ENCODE measurements around the gene B4GALT2.

Gene B4GALT2

DNA sequence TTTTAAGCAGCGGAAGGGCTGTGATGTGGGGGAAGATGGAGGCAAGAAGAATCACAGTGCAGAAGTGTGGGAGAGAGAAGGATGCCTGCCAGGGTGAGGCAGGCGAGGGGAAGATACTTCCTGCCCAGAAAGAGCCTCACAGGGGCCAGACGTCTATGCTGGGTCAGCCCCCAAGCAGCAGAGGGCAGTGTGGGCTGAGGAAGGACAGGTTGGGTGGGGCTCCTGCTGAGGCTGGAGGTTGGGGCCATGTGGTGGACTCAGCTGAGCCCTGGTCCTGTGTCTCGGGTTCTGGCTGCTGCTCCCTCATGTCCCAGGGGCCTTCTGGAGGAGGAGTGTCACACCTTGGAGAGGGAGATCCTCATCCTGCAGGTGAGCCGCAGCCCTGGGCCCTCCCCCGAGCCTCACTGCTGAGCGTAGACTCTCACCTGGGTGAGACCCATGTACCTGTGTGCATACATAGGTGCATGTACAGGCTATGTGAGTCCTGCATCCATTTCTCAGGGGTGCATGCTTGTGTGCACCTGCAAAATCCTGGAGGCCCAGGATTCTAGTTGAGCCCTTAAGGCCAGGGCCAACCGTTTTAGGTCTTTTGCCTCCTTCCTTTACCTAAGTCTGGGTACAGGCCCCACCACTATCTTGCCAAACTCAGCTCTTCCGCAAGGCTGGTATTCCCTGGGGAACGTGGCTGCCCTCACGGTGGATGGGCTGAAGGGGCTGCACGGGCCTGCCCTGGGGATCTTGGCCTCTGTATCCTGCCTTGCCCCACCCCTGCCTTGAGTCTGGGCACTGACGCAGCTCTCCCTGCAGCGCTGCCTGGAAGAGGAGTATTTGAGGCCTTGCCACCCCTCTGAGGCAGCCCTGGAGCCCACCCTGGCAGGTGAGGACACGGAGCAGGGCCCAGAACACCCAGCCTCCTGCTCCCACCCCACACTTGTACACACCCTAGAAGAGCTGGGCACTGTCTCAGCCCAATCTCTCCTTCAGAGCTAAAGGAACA lies 16.1 kb downstream of the B4GALT2 start:
- Histone ChIP-seq H3K27me3 (ENCODE audit: control insufficient read depth in 1 of 2, insufficient read depth in 2 of 2, low read length in 2 of 2) (no peaks in the 10 kb centered on the region), H3K36me3 (ENCODE audit: control insufficient read depth in 1 of 2, insufficient read depth in 2 of 2, low read length in 2 of 2) (no peaks in the 10 kb centered on the region), H3K4me1 (ENCODE audit: control insufficient read depth in 1 of 2, insufficient read depth in 2 of 2, low read length in 2 of 2) (peaks cover 15 to 22% of the 10 kb centered on the region in 2 donors), H3K9ac (ENCODE audit: low read depth in 1 of 2, low read length in 2 of 2) (no peak overlapping the region), H3K9me3 (ENCODE audit: control insufficient read depth in 1 of 2, low read length in 2 of 2) (no peaks in the 10 kb centered on the region), H3K4me3 (ENCODE audit: low read depth in 1 of 2, low read length in 2 of 2) (no peak overlapping the region), H3K27ac (ENCODE audit: low read depth, low read length) (no peak overlapping the region)

DNA sequence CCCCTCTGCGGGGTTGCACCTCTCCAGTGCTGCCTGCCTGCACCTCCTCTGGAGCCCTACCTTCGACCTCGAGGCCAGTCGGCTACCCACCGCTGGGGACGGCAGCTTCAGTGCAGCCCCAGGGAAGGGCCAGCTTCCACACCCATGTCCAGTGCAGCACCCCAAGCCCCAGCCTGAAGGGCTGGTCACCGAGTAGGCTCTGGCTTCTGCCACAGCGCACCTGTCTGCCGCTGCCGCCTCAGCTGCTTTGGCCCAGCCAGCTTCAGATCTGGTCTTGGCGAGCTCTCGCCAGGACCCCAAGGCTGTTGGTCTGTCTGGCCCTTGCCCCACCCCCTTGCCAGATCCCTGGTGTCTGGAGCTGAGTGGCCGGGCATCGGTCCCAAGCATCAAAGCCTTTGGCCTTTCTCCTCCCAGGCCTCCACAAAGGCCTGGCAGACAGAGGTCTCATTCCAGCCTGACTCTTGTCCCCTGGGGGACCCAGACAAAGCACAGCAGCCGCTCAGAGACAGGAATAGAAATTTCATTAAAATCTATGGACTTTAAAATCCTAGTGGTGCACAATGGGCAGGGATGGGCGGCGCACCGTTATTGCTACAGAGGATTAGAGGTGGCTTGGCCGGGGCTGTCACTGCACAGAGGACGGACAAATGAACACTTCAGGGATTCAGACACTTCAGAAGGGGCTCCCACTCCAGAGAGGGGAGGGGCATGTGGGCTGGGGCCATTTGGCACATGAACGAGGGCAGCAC lies 17.1 kb downstream of the B4GALT2 start:
- H3K27ac ChIP-seq (ENCODE audit: low read depth, low read length) = no peak overlapping the region

DNA sequence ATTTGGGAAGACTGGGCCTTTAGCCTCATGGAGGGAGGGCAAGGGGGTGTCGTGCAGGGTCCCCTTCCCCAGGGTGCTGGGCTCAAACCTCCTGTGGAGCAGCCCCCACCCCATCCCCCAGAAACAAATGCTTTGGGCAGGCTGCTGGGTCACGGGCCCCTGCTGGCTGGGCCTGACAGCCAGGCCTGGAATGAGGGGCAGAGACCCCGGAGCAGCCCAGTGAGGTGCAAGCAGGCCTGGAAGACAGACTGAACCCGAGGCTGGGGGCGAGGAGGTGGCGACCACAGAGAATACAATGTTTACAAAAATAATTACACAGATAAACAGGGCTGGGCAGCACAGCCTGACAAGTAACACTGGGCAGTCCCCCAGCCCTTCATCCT lies 17.7 kb downstream of the B4GALT2 start:
- H3K9ac ChIP-seq (ENCODE audit: low read depth in 1 of 2, low read length in 2 of 2) = no peak overlapping the region

More for the DNA sequence above, 17.1 kb downstream of the B4GALT2 start:
- no peak overlapping the region for H3K9ac ChIP-seq (ENCODE audit: low read depth in 1 of 2, low read length in 2 of 2)
- peaks cover 9 to 15% of the 10 kb centered on the region in 2 donors for H3K4me1 ChIP-seq (ENCODE audit: control insufficient read depth in 1 of 2, insufficient read depth in 2 of 2, low read length in 2 of 2)
- no peaks in the 10 kb centered on the region for H3K36me3 ChIP-seq (ENCODE audit: control insufficient read depth in 1 of 2, insufficient read depth in 2 of 2, low read length in 2 of 2)
- H3K4me3 ChIP-seq (ENCODE audit: low read depth in 1 of 2, low read length in 2 of 2) = no peak overlapping the region
- no peaks in the 10 kb centered on the region for H3K9me3 ChIP-seq (ENCODE audit: control insufficient read depth in 1 of 2, low read length in 2 of 2)
- no peaks in the 10 kb centered on the region for H3K27me3 ChIP-seq (ENCODE audit: control insufficient read depth in 1 of 2, insufficient read depth in 2 of 2, low read length in 2 of 2)

DNA sequence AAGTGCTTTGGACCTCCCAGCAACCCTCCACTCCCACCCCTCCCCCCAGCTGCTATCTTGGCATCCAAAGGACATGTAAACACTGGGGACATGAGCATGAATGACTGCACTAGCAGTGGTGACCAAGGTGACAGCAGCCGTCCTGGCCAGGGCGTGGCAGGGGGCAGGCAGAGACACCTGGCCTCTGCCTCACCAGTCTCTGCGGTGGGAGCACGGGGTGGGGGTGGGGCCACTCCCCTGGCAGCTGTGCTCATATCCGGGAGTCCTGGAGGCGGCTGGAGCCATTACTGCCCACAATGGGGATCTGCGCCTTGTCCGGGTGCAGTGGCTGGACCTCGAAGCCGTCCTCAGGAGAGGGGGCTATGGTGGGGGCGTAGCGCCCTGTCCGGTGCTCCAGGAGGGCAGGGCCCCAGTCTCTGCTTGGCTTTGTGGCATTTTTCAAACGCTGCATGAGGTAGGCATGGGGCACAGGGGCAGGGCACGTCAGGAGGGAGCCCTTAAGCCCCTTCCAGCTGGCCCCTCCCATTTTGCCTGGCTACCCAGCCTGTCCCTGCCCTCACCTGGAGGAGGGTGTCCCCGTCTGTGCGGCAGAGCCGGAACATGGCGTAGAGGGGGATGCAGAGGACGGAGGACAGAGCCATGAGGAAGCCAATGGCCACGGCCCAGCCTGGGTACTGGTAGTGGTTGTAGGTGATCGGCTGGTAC lies 18.4 kb downstream of the B4GALT2 start:
- Histone ChIP-seq H3K9me3 (ENCODE audit: control insufficient read depth in 1 of 2, low read length in 2 of 2) (no peaks in the 10 kb centered on the region), H3K4me1 (ENCODE audit: control insufficient read depth in 1 of 2, insufficient read depth in 2 of 2, low read length in 2 of 2) (peaks cover 4 to 10% of the 10 kb centered on the region in 2 donors), H3K4me3 (ENCODE audit: low read depth in 1 of 2, low read length in 2 of 2) (no peak overlapping the region), H3K27ac (ENCODE audit: low read depth, low read length) (no peak overlapping the region), H3K27me3 (ENCODE audit: control insufficient read depth in 1 of 2, insufficient read depth in 2 of 2, low read length in 2 of 2) (no peaks in the 10 kb centered on the region), H3K36me3 (ENCODE audit: control insufficient read depth in 1 of 2, insufficient read depth in 2 of 2, low read length in 2 of 2) (no peaks in the 10 kb centered on the region), H3K9ac (ENCODE audit: low read depth in 1 of 2, low read length in 2 of 2) (no peak overlapping the region)

More for the DNA sequence above, 17.7 kb downstream of the B4GALT2 start:
- Histone ChIP-seq H3K9me3 (ENCODE audit: control insufficient read depth in 1 of 2, low read length in 2 of 2) (no peaks in the 10 kb centered on the region), H3K4me3 (ENCODE audit: low read depth in 1 of 2, low read length in 2 of 2) (no peak overlapping the region), H3K4me1 (ENCODE audit: control insufficient read depth in 1 of 2, insufficient read depth in 2 of 2, low read length in 2 of 2) (peaks cover 9 to 15% of the 10 kb centered on the region in 2 donors), H3K27me3 (ENCODE audit: control insufficient read depth in 1 of 2, insufficient read depth in 2 of 2, low read length in 2 of 2) (no peaks in the 10 kb centered on the region), H3K36me3 (ENCODE audit: control insufficient read depth in 1 of 2, insufficient read depth in 2 of 2, low read length in 2 of 2) (no peaks in the 10 kb centered on the region), H3K27ac (ENCODE audit: low read depth, low read length) (no peak overlapping the region)

DNA sequence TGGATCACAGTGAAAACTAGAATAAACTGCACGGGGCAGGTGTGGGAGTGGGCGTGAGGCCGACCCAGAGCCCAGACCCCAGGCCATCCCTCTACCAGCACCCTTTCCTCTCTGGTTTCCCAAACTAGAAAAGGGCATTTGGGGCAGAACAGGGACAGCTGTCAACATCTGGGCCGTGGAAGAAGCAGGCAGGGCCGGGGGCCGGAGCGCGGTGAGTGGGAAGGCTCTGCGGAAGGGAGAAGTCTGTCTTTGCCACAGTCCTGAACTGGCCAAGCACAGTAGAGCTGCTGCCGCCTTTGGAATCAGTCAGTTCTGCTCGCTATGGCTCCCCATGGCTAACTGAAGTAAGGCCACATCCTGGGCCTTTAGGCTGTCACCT lies 19.0 kb downstream of the B4GALT2 start:
- H3K4me3 ChIP-seq (ENCODE audit: low read depth in 1 of 2, low read length in 2 of 2) = no peak overlapping the region
- H3K4me1 ChIP-seq (ENCODE audit: control insufficient read depth in 1 of 2, insufficient read depth in 2 of 2, low read length in 2 of 2) = peaks cover 4 to 9% of the 10 kb centered on the region in 2 donors
- H3K36me3 ChIP-seq (ENCODE audit: control insufficient read depth in 1 of 2, insufficient read depth in 2 of 2, low read length in 2 of 2) = no peaks in the 10 kb centered on the region
- no peak overlapping the region for H3K27ac ChIP-seq (ENCODE audit: low read depth, low read length)
- no peaks in the 10 kb centered on the region for H3K9me3 ChIP-seq (ENCODE audit: control insufficient read depth in 1 of 2, low read length in 2 of 2)
- no peak overlapping the region for H3K9ac ChIP-seq (ENCODE audit: low read depth in 1 of 2, low read length in 2 of 2)
- H3K27me3 ChIP-seq (ENCODE audit: control insufficient read depth in 1 of 2, insufficient read depth in 2 of 2, low read length in 2 of 2) = no peaks in the 10 kb centered on the region

DNA sequence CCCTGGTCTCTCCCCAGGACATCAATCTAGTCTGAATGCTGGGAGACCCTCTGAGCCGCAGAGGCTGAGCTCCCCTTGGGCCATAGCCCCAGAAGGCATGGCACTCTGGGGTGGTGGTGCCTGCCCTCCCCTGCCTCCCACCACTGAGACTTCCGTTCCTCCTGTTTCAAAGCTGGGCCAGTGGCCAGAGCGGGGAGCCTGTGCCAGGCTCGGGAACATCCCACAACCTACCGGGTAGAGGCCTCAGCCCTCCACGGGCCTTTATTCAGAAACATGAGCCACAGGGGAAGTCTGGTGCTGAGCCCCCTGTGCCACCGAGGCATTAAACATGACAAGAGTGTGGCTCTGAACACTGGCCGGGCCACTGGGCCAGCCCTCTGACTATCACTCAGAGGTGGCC lies 20.4 kb downstream of the B4GALT2 start:
- no peak overlapping the region for H3K4me3 ChIP-seq (ENCODE audit: low read depth in 1 of 2, low read length in 2 of 2)
- H3K4me1 ChIP-seq (ENCODE audit: control insufficient read depth in 1 of 2, insufficient read depth in 2 of 2, low read length in 2 of 2) = peaks cover 4 to 9% of the 10 kb centered on the region in 2 donors
- H3K36me3 ChIP-seq (ENCODE audit: control insufficient read depth in 1 of 2, insufficient read depth in 2 of 2, low read length in 2 of 2) = no peaks in the 10 kb centered on the region
- H3K9me3 ChIP-seq (ENCODE audit: control insufficient read depth in 1 of 2, low read length in 2 of 2) = no peaks in the 10 kb centered on the region
- no peaks in the 10 kb centered on the region for H3K27me3 ChIP-seq (ENCODE audit: control insufficient read depth in 1 of 2, insufficient read depth in 2 of 2, low read length in 2 of 2)
- no peak overlapping the region for H3K27ac ChIP-seq (ENCODE audit: low read depth, low read length)
- no peak overlapping the region for H3K9ac ChIP-seq (ENCODE audit: low read depth in 1 of 2, low read length in 2 of 2)

DNA sequence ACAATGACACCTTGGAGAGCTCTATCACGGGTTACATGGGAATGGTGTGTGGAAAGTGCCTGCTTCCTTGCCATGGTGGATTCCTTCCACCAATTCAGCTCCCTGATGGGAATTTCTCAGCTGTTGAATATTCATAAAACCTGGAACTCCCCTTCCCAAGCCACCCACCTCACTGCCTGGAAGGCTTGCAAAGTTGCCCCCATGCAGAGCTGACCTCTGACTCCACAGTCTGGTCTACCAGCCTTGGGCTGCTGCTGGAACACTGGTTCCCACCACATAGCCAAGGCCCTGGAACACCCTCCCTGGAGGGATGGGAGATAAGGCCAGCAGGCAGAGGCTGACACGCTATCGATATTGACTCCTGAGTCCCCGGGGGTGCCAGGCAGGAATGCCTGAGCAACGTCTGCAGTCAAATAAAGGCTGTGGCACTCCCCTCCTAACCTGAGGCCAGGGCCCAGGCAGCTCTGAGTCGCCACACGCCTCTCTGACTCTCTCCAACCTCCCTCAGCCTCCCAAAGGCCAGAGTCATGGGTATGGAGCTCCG lies 21.2 kb downstream of the B4GALT2 start:
- H3K9me3 ChIP-seq (ENCODE audit: control insufficient read depth in 1 of 2, low read length in 2 of 2) = no peaks in the 10 kb centered on the region
- no peak overlapping the region for H3K27ac ChIP-seq (ENCODE audit: low read depth, low read length)
- H3K27me3 ChIP-seq (ENCODE audit: control insufficient read depth in 1 of 2, insufficient read depth in 2 of 2, low read length in 2 of 2) = no peaks in the 10 kb centered on the region
- H3K4me3 ChIP-seq (ENCODE audit: low read depth in 1 of 2, low read length in 2 of 2) = no peak overlapping the region
- peaks cover 4 to 9% of the 10 kb centered on the region in 2 donors for H3K4me1 ChIP-seq (ENCODE audit: control insufficient read depth in 1 of 2, insufficient read depth in 2 of 2, low read length in 2 of 2)
- no peaks in the 10 kb centered on the region for H3K36me3 ChIP-seq (ENCODE audit: control insufficient read depth in 1 of 2, insufficient read depth in 2 of 2, low read length in 2 of 2)
- no peak overlapping the region for H3K9ac ChIP-seq (ENCODE audit: low read depth in 1 of 2, low read length in 2 of 2)

DNA sequence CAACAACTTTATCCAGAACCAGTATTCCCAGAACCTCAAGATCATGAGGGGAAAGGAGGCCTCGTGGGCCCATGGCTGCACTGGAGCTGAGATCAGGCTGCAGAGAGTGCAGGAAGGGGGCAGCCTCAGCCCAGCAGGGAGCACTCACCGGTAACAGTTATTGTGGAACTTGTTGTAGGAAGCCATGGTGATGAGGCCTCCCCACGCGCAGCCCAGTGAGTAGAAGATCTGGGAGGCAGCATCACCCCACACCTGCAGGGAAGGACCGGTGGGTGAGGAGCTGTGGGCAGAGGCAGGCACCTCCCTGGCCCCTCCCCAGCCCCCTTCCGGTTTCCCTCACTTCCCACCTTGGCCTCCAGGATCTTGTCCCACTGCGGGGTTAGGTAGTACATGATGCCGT lies 23.2 kb downstream of the B4GALT2 start:
- Histone ChIP-seq H3K36me3 (ENCODE audit: control insufficient read depth in 1 of 2, insufficient read depth in 2 of 2, low read length in 2 of 2) (no peaks in the 10 kb centered on the region), H3K4me1 (ENCODE audit: control insufficient read depth in 1 of 2, insufficient read depth in 2 of 2, low read length in 2 of 2) (peaks cover 4 to 6% of the 10 kb centered on the region in 2 donors), H3K9ac (ENCODE audit: low read depth in 1 of 2, low read length in 2 of 2) (no peak overlapping the region), H3K9me3 (ENCODE audit: control insufficient read depth in 1 of 2, low read length in 2 of 2) (no peaks in the 10 kb centered on the region), H3K4me3 (ENCODE audit: low read depth in 1 of 2, low read length in 2 of 2) (no peak overlapping the region), H3K27me3 (ENCODE audit: control insufficient read depth in 1 of 2, insufficient read depth in 2 of 2, low read length in 2 of 2) (no peaks in the 10 kb centered on the region), H3K27ac (ENCODE audit: low read depth, low read length) (no peak overlapping the region)

DNA sequence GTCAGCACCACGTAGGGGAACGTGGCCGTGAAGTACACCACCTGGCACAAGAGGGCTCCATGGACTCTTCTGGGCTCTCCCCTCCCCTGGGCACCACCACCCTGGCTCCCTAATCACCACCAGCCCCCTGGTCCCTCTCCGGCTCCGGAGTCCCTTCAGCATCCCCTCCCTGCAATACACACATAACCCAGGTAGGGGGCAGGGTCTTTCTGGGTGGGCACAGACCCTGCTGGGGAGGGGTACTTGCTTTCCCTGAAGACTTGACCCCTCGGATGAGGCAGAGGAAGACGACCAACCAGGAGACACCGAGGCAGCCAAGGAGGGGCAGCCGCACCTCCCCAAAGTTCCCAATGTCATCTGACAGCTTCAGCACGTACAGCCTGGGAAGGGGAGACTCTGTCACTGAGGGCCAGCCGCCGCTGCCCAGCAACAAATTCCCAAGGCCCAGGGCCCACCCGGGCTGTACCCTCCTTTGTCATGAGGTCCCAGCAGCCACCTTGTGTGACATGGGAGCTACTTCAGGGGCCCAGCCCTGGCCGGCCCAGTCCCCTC lies 23.7 kb downstream of the B4GALT2 start:
- Histone ChIP-seq H3K4me3 (ENCODE audit: low read depth in 1 of 2, low read length in 2 of 2) (no peak overlapping the region), H3K4me1 (ENCODE audit: control insufficient read depth in 1 of 2, insufficient read depth in 2 of 2, low read length in 2 of 2) (peaks cover under 1 to 1% of the 10 kb centered on the region in 2 donors), H3K9me3 (ENCODE audit: control insufficient read depth in 1 of 2, low read length in 2 of 2) (no peaks in the 10 kb centered on the region), H3K27ac (ENCODE audit: low read depth, low read length) (no peak overlapping the region), H3K9ac (ENCODE audit: low read depth in 1 of 2, low read length in 2 of 2) (no peak overlapping the region), H3K27me3 (ENCODE audit: control insufficient read depth in 1 of 2, insufficient read depth in 2 of 2, low read length in 2 of 2) (no peaks in the 10 kb centered on the region), H3K36me3 (ENCODE audit: control insufficient read depth in 1 of 2, insufficient read depth in 2 of 2, low read length in 2 of 2) (no peaks in the 10 kb centered on the region)

Measured in duodenal mucosa (tissue), 2 donors.